ENCODE results near the gene VPS50. TPM values are rescaled to one million over a fixed set of nuclear protein-coding genes. Genes with fewer than 3 reads are reported as not detected.

The VPS50 gene
- total and polyA plus RNA-seq, 2 donors (not counting 3 experiments of a cell fraction or from before 2014, with no cell fraction given), result 6.6 to 25.6 TPM

GRCh38 chr7:93407239-93407638 lies 175.1 kb downstream of the VPS50 start:
- Histone ChIP-seq H3K4me3 (replicated peaks in 1 of 3; ENCODE audit: insufficient read depth in 1 of 3, low read depth in 1 of 3, low read length in 3 of 3) (no peak overlapping the region), H3K79me2 (ENCODE audit: control insufficient read depth, insufficient read depth, low read length) (no peaks in the 10 kb centered on the region), H3K4me2 (ENCODE audit: insufficient read depth, low read length) (no peak overlapping the region), H3K27me3 (ENCODE audit: control insufficient read depth in 2 of 2, insufficient read depth in 2 of 2, low read length in 2 of 2) (no peaks in the 10 kb centered on the region), H3K9me3 (replicated peaks; ENCODE audit: control insufficient read depth, insufficient read depth, low read length) (no peaks in the 10 kb centered on the region), H3K4me1 (ENCODE audit: control insufficient read depth, extremely low read depth, insufficient read depth, low read length) (peaks cover 4% of the 10 kb centered on the region), H4K20me1 (replicated peaks; ENCODE audit: control insufficient read depth, extremely low read depth, insufficient read depth, low read length) (no peaks in the 10 kb centered on the region), H3K9ac (replicated peaks; ENCODE audit: extremely low read depth, insufficient read depth, low read length) (no peak overlapping the region), H3K36me3 (ENCODE audit: control insufficient read depth in 2 of 2, extremely low read depth in 1 of 2, insufficient read depth in 2 of 2, low read length in 2 of 2) (no peaks in the 10 kb centered on the region), H3K27ac (ENCODE audit: insufficient read depth, low read depth, low read length) (no peak overlapping the region), H2AFZ (ENCODE audit: low read depth, low read length) (no peak overlapping the region), H3K9me1 (replicated peaks; ENCODE audit: control insufficient read depth, extremely low read depth, insufficient read depth, low read length) (no peaks in the 10 kb centered on the region)
- no peak for DNase-seq (ENCODE audit: low read depth, low spot score)
- FAIRE-seq, result no peak
- CTCF ChIA-PET, result no interaction called here
- POLR2A ChIA-PET, result no interaction called here
- dilution Hi-C loops (cut with MboI; ENCODE audit: extremely low pct_ligation_motif_present, low sequenced_read_pairs), result no loop called here
- TF ChIP-seq GATA2 (IDR thresholded peaks at IDR 0.05; ENCODE audit: insufficient read depth, insufficient read length, low read depth, low read length), result no peak
- no peak for TF ChIP-seq EZH2 (IDR thresholded peaks at IDR 0.05; ENCODE audit: borderline replicate concordance, low read depth, low read length, severe bottlenecking)
- no peak for TF ChIP-seq POLR2AphosphoS5 (IDR thresholded peaks at IDR 0.05; ENCODE audit: insufficient read depth, low read depth, low read length)
- TF ChIP-seq POLR2A (IDR thresholded peaks at IDR 0.05; ENCODE audit: low read depth, low read length), result no peak
- TF ChIP-seq MAX (IDR thresholded peaks at IDR 0.05; ENCODE audit: insufficient read depth, insufficient read length), result no peak
- TF ChIP-seq JUN (IDR thresholded peaks at IDR 0.05; ENCODE audit: borderline replicate concordance, insufficient read depth, insufficient read length, low read depth), result no peak
- TF ChIP-seq FOS (IDR thresholded peaks at IDR 0.05; ENCODE audit: borderline replicate concordance, insufficient read depth, low read length), result no peak
- TF ChIP-seq, protein P1, sequence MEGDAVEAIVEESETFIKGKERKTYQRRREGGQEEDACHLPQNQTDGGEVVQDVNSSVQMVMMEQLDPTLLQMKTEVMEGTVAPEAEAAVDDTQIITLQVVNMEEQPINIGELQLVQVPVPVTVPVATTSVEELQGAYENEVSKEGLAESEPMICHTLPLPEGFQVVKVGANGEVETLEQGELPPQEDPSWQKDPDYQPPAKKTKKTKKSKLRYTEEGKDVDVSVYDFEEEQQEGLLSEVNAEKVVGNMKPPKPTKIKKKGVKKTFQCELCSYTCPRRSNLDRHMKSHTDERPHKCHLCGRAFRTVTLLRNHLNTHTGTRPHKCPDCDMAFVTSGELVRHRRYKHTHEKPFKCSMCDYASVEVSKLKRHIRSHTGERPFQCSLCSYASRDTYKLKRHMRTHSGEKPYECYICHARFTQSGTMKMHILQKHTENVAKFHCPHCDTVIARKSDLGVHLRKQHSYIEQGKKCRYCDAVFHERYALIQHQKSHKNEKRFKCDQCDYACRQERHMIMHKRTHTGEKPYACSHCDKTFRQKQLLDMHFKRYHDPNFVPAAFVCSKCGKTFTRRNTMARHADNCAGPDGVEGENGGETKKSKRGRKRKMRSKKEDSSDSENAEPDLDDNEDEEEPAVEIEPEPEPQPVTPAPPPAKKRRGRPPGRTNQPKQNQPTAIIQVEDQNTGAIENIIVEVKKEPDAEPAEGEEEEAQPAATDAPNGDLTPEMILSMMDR (IDR thresholded peaks at IDR 0.05; ENCODE audit: extremely low read depth in 1 of 2, insufficient read depth in 1 of 2, low read depth in 1 of 2, low read length in 2 of 2), result no peak
- TF ChIP-seq MYC (IDR thresholded peaks at IDR 0.05; ENCODE audit: low read depth, low read length), result no peak
- intact Hi-C loops (cut with micrococcal nuclease), result no loop called here
- no TSS peak for BruUV-seq (replicated peaks)
